Measurements from ENCODE around the gene NSF. TPM values are rescaled to one million over a fixed set of nuclear protein-coding genes. Genes with fewer than 3 reads are reported as not detected.
"Not testable (repeated sequence)": the region's sequence is repeated elsewhere in the genome, so short reads cannot be mapped to it uniquely, and the experiment has no call there.

NSF gene
- total and polyA plus RNA-seq, 7 donors, result 15.0 to 41.8 (median 30.0) TPM

DNA sequence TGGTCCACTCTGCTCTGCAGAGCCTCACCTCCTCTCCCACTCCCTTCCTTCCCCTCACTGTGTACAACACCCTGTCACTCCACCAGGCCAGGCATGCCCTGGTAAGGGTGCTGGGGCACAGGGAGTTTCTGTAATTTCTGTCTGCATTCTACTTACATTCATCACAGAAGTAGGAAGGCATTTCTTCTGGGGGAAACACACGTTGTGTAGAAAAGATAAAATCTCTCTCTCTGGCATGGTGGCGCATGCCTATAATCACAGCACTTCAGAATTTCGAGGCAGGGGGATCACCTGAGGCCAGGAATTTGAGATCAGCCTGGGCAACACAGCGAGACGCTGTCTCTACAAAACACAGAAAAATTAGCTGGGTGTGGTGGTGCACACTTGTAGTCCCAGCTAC is 201.1 kb downstream of the NSF start:
- WGBS, 2 donors, result 76 to 78% methylated on average over 5 of the region's 5 CpGs
- Histone ChIP-seq H3K9me3 (peaks cover 0 to 4% (median 0%) of the 10 kb centered on the region in 4 donors), H3K27ac (no peak overlapping the region), H3K27me3 (peaks cover 0 to 42% (median 19%) of the 10 kb centered on the region in 3 donors), H3K4me3 (no peak overlapping the region), H3K4me1 (no peaks in the 10 kb centered on the region), H3K36me3 (no peaks in the 10 kb centered on the region)
- intact Hi-C loops (cut with DNase I), result no loop called here
- TF ChIP-seq POLR2AphosphoS5 (IDR thresholded peaks at IDR 0.05), result no peak
- TF ChIP-seq EP300 (IDR thresholded peaks at IDR 0.05), result no peak
- TF ChIP-seq POLR2A (IDR thresholded peaks at IDR 0.05), result no peak
- TF ChIP-seq, protein P1, sequence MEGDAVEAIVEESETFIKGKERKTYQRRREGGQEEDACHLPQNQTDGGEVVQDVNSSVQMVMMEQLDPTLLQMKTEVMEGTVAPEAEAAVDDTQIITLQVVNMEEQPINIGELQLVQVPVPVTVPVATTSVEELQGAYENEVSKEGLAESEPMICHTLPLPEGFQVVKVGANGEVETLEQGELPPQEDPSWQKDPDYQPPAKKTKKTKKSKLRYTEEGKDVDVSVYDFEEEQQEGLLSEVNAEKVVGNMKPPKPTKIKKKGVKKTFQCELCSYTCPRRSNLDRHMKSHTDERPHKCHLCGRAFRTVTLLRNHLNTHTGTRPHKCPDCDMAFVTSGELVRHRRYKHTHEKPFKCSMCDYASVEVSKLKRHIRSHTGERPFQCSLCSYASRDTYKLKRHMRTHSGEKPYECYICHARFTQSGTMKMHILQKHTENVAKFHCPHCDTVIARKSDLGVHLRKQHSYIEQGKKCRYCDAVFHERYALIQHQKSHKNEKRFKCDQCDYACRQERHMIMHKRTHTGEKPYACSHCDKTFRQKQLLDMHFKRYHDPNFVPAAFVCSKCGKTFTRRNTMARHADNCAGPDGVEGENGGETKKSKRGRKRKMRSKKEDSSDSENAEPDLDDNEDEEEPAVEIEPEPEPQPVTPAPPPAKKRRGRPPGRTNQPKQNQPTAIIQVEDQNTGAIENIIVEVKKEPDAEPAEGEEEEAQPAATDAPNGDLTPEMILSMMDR (IDR thresholded peaks at IDR 0.05), result no peak
- no peak for DNase-seq

DNA sequence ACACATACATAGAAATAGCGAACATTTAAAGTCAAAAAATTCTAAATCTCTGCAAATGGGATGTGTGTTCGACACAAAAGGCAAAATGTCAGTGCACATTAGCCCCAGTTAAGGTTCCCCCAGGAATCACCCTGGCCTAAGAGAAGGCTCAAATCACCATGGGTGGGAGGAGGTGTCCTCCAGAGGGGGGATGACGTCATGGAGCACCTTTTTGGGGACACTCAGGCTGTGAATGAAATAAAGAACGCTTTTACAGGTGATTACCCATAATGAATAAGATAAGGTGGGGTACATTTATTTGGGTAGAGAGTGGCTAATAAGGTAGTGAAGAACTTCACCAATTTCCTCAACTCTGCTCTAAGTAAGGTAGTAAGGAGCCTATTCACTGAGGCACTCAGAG is 201.6 kb downstream of the NSF start:
- Histone ChIP-seq H3K4me1 (no peaks in the 10 kb centered on the region), H3K4me3 (no peak overlapping the region), H3K27me3 (peaks cover 0 to 43% (median 19%) of the 10 kb centered on the region in 3 donors), H3K9me3 (peaks cover 0 to 4% (median 0%) of the 10 kb centered on the region in 4 donors), H3K27ac (no peak overlapping the region), H3K36me3 (no peaks in the 10 kb centered on the region)
- TF ChIP-seq, protein P1 (IDR thresholded peaks at IDR 0.05), result no peak
- TF ChIP-seq POLR2AphosphoS5 (IDR thresholded peaks at IDR 0.05) (no peak), POLR2A (IDR thresholded peaks at IDR 0.05) (no peak), EP300 (IDR thresholded peaks at IDR 0.05) (no peak)
- DNase-seq, result no peak
- 73 to 86% methylated on average over 4 of the region's 4 CpGs for WGBS, 2 donors
- intact Hi-C loops (cut with DNase I), result no loop called here

DNA sequence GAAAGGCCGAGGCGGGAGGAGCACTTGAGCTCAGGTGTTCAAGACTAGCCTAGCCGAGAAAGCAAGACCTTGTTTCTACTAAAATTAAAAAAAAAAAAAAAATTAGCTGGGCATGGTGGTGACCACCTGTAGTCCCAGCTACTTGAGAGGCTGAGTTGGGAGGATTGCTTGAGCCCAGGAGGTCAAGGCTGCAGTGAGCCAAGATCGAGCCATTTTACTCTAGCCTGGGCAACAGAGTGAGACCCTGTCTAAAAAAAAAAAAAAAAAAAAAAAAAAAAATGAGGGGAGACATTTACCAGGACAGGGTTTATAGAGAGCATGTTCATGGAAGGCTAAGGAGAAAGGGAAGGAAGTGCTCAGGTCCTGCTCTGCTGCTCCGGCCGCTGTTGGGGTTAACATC is 202.6 kb downstream of the NSF start:
- H3K36me3 ChIP-seq; DNase-seq; H3K4me1 ChIP-seq; H3K27ac ChIP-seq; intact Hi-C loops (cut with DNase I); H3K4me3 ChIP-seq; H3K9me3 ChIP-seq: not testable (repeated sequence)
- 86 to 88% methylated on average over 6 of the region's 6 CpGs for WGBS, 2 donors
- H3K27me3 ChIP-seq, result peaks cover 0 to 43% (median 19%) of the 10 kb centered on the region in 3 donors

DNA sequence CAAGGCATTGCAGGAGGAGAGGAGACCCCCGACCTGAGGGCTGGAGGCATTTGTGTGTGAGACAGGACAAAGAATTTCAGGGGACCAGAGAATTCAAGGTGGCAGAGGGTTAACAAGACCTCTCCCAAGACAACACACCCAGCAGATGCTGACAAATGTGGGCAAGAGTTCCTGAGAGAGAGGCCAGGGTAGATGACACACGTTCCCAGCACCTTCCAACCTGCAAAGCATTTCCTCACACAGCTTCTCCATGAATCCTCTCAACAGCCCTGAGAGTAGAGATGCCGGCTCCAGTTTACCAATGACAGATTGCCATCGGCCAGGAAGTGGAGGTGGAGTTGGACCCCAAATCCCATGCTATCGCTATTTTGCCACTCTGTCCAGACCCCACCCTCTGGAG is 203.1 kb downstream of the NSF start:
- H3K4me3 ChIP-seq, result no peak overlapping the region
- no peaks in the 10 kb centered on the region for H3K4me1 ChIP-seq
- no peak for DNase-seq
- 58 to 78% methylated on average over 5 of the region's 5 CpGs for WGBS, 2 donors
- TF ChIP-seq EP300 (IDR thresholded peaks at IDR 0.05) (no peak), POLR2A (IDR thresholded peaks at IDR 0.05) (no peak), POLR2AphosphoS5 (IDR thresholded peaks at IDR 0.05) (no peak)
- TF ChIP-seq, protein P1 (IDR thresholded peaks at IDR 0.05), result no peak
- no peaks in the 10 kb centered on the region for H3K36me3 ChIP-seq
- no peak overlapping the region for H3K27ac ChIP-seq
- intact Hi-C loops (cut with DNase I), result no loop called here
- H3K9me3 ChIP-seq, result peaks cover 0 to 4% (median 0%) of the 10 kb centered on the region in 4 donors
- H3K27me3 ChIP-seq, result peaks cover 0 to 43% (median 19%) of the 10 kb centered on the region in 3 donors

DNA sequence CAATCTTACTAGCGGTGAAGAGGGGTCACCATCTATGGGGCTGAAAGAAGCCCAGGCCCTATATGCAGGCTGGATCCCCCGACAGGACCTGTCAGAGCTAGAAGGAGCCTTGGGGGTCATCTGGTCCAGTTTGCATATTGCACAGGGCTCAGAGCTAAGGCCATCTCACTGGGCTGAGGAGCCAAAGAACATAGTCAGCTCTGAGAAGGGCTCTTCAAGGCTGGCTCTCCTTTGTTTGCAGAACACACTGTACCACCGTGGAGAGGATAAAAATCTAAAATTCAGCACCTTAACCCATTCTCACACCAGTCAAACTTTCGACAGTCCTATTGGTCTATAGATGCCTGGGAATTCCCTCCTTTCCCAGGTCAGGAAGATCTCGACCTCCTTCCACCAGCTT is 203.8 kb downstream of the NSF start:
- intact Hi-C loops (cut with DNase I), result no loop called here
- WGBS, 2 donors, result 66 to 79% methylated on average over 5 of the region's 5 CpGs
- no peaks in the 10 kb centered on the region for H3K4me1 ChIP-seq

More for the DNA sequence above, 203.8 kb downstream of the NSF start:
- H3K27me3 ChIP-seq, result peaks cover 0 to 43% (median 19%) of the 10 kb centered on the region in 3 donors
- H3K36me3 ChIP-seq, result no peaks in the 10 kb centered on the region
- H3K4me3 ChIP-seq, result no peak overlapping the region
- no peak for DNase-seq
- TF ChIP-seq, protein P1 (IDR thresholded peaks at IDR 0.05), result no peak
- no peak for TF ChIP-seq EP300 (IDR thresholded peaks at IDR 0.05)
- TF ChIP-seq POLR2A (IDR thresholded peaks at IDR 0.05), result no peak
- TF ChIP-seq POLR2AphosphoS5 (IDR thresholded peaks at IDR 0.05), result no peak
- peaks cover 0 to 4% (median 0%) of the 10 kb centered on the region in 4 donors for H3K9me3 ChIP-seq
- no peak overlapping the region for H3K27ac ChIP-seq
